Thyroid gland (tissue), 4 donors: ENCODE data around the gene SSB. TPM values are rescaled to one million over a fixed set of nuclear protein-coding genes. Genes with fewer than 3 reads are reported as not detected.
A peak's percentile ranks its signal among the peaks of the same experiment; 100 is the strongest.

Experiments
- DNase-seq, 2 donors: peaks; one replicate each; pipeline ENCODE4 v3.0.0-alpha.2; 2019
- H3K27ac ChIP-seq, 3 donors: fragments of 200-600 bp; sonication (generic); 1 replicate in 2 of 3; 2 replicates in 1 of 3; pipeline ENCODE4 v1.5.1; 2016 to 2019; ENCODE audit warnings: mild to moderate bottlenecking in 1 of 3, moderate library complexity in 1 of 3
- H3K27me3 ChIP-seq: fragments of 200-600 bp; sonication (generic); one replicate; pipeline ENCODE4 v1.5.1; 2019
- H3K36me3 ChIP-seq, 2 donors: fragments of 200-600 bp; sonication (generic); one replicate each; pipeline ENCODE4 v1.5.1; 2016 to 2019
- H3K4me1 ChIP-seq, 2 donors: fragments of 200-600 bp; sonication (generic); one replicate each; pipeline ENCODE4 v1.5.1; 2017 to 2019
- H3K4me3 ChIP-seq, 3 donors: fragments of 200-600 bp; sonication (generic); replicated peaks in 1 of 3; 1 replicate in 2 of 3; 2 replicates in 1 of 3; pipeline ENCODE4 v1.5.1; 2016; ENCODE audit warnings: mild to moderate bottlenecking in 1 of 3
- H3K9me3 ChIP-seq: fragments of 200-600 bp; sonication (generic); one replicate; pipeline ENCODE4 v1.5.1; 2017
- CTCF ChIP-seq, 6 experiments: fragments of 200-600 bp in 3 of 6; fragments of 450-650 bp in 3 of 6; sonication (generic) in 3 of 6; IDR thresholded peaks; one replicate each; pipeline ENCODE4 v1.5.1; 2016 to 2019; ENCODE audit warnings: antibody characterized with exemption in 6 of 6, mild to moderate bottlenecking in 2 of 6, inconsistent platforms in 1 of 6, moderate library complexity in 1 of 6
- POLR2A ChIP-seq, 2 donors: fragments of 450-650 bp; IDR thresholded peaks; one replicate each; pipeline ENCODE4 v1.6.1; 2017; ENCODE audit warnings: antibody characterized with exemption in 2 of 2, mild to moderate bottlenecking in 2 of 2, moderate library complexity in 1 of 2
- WGBS, 2 donors: methylation state at CpG; one replicate each; pipeline ENCODE4 v1.1.5; 2017; 5-methylcytosine and 5-hydroxymethylcytosine counted together
- intact Hi-C: fragments of 100-400 bp; cut with DNase I; formaldehyde crosslinking; loops from one replicate; pipeline ENCODE4 v1.15.1; 2023
- total RNA-seq, 4 donors: library from RNA; depleted of rRNA; stranded (reverse); fragments of >200 nt; gene quantifications; one replicate each; pipeline ENCODE4 v1.2.3, GENCODE V29; 2016

The SSB gene
- total RNA-seq, 4 donors from 2014 or later = 58.8 to 157 (median 102) TPM

GRCh38 chr2:169771612-169772011 is 27.1 kb upstream of the SSB start:
- no peak for DNase-seq
- Histone ChIP-seq H3K4me3 (no peak overlapping the region), H3K9me3 (no peaks in the 10 kb centered on the region), H3K36me3 (no peaks in the 10 kb centered on the region), H3K27ac (no peak overlapping the region), H3K4me1 (peaks cover 12 to 15% of the 10 kb centered on the region in 2 donors), H3K27me3 (no peaks in the 10 kb centered on the region)
- TF ChIP-seq CTCF (IDR thresholded peaks at IDR 0.05) = no peak
- TF ChIP-seq POLR2A (IDR thresholded peaks at IDR 0.05) = no peak
- 97 to 98% methylated on average over 2 of the region's 2 CpGs for WGBS, 2 donors
- intact Hi-C loops = no loop called here

- DNase-seq = no peak
- Histone ChIP-seq H3K36me3 (no peaks in the 10 kb centered on the region), H3K4me1 (peaks cover 20 to 25% of the 10 kb centered on the region in 2 donors), H3K4me3 (no peak overlapping the region), H3K27ac (no peak overlapping the region), H3K27me3 (no peaks in the 10 kb centered on the region), H3K9me3 (no peaks in the 10 kb centered on the region)
- TF ChIP-seq CTCF (IDR thresholded peaks at IDR 0.05) = no peak
- no peak for TF ChIP-seq POLR2A (IDR thresholded peaks at IDR 0.05)
- intact Hi-C loops = no loop called here
- 83 to 89% methylated on average over 2 of the region's 2 CpGs for WGBS, 2 donors
Observed at GRCh38 chr2:169772651-169773050, 26.0 kb upstream of the SSB start.

- DNase-seq = no peak
- H3K27ac ChIP-seq = peak overlapping the region; percentile 91 to 94 (median 92)
- no peak for TF ChIP-seq CTCF (IDR thresholded peaks at IDR 0.05)
- TF ChIP-seq POLR2A (IDR thresholded peaks at IDR 0.05) = no peak
- no peaks in the 10 kb centered on the region for H3K36me3 ChIP-seq
- no peak overlapping the region for H3K4me3 ChIP-seq
- H3K9me3 ChIP-seq = no peaks in the 10 kb centered on the region
- H3K27me3 ChIP-seq = no peaks in the 10 kb centered on the region
- intact Hi-C loops = no loop called here
- 82 to 88% methylated on average over 3 of the region's 3 CpGs for WGBS, 2 donors
- peaks cover 20 to 36% of the 10 kb centered on the region in 2 donors for H3K4me1 ChIP-seq
Observed at GRCh38 chr2:169775354-169775753, 23.3 kb upstream of the SSB start.

- intact Hi-C loops = no loop called here
- no peaks in the 10 kb centered on the region for H3K9me3 ChIP-seq
- no peaks in the 10 kb centered on the region for H3K36me3 ChIP-seq
- peak; percentile 48 to 49 for DNase-seq
- peaks cover 20 to 36% of the 10 kb centered on the region in 2 donors for H3K4me1 ChIP-seq
- H3K27me3 ChIP-seq = no peaks in the 10 kb centered on the region
- no peak overlapping the region for H3K4me3 ChIP-seq
- peak overlapping the region; percentile 91 to 94 (median 92) for H3K27ac ChIP-seq
- peak in 1 of 2 donors; percentile 11 for TF ChIP-seq POLR2A (IDR thresholded peaks at IDR 0.05)
- no peak for TF ChIP-seq CTCF (IDR thresholded peaks at IDR 0.05)
- 8 to 11% methylated on average over 2 of the region's 2 CpGs for WGBS, 2 donors
Observed at GRCh38 chr2:169775765-169776164, 22.9 kb upstream of the SSB start.

GRCh38 chr2:169776252-169776761 is 22.4 kb upstream of the SSB start:
- intact Hi-C loops = no loop called here
- Histone ChIP-seq H3K36me3 (no peaks in the 10 kb centered on the region), H3K4me1 (peaks cover 20 to 36% of the 10 kb centered on the region in 2 donors), H3K27ac (peak overlapping the region; percentile 91 to 94 (median 92)), H3K9me3 (no peaks in the 10 kb centered on the region), H3K27me3 (no peaks in the 10 kb centered on the region), H3K4me3 (no peak overlapping the region)
- TF ChIP-seq CTCF (IDR thresholded peaks at IDR 0.05) = no peak
- peak in 1 of 2 donors; percentile 31 for TF ChIP-seq POLR2A (IDR thresholded peaks at IDR 0.05)
- peak in 1 of 2 donors; percentile 42 for DNase-seq
- 43 to 58% methylated on average over 2 of the region's 2 CpGs for WGBS, 2 donors
